Astrocyte (in vitro differentiated cells and primary cell): ENCODE results near the gene TEDC2. TPM values are rescaled to one million over a fixed set of nuclear protein-coding genes. Genes with fewer than 3 reads are reported as not detected.

Source experiments
- DNase-seq: peaks from one replicate; pipeline ENCODE4 v3.0.0-alpha.2; 2010; ENCODE audit warnings: low read depth
- FAIRE-seq: peaks from 2 replicates; lab custom pipeline; 2011; peaks lifted over from hg19 to GRCh38; lab: Jason Lieb, UNC
- H2AFZ ChIP-seq: 2 replicates; pipeline ENCODE4 v1.6.0; 2012; ENCODE audit warnings: low read depth, low read length, inconsistent platforms
- H3K27ac ChIP-seq: 2 replicates; pipeline ENCODE4 v1.5.1; 2011; ENCODE audit warnings: low read depth, low read length, inconsistent platforms
- H3K27me3 ChIP-seq: 2 replicates; pipeline ENCODE4 v1.6.0; 2011; ENCODE audit warnings: low read length, inconsistent platforms; ENCODE audit not compliant: insufficient read depth
- H3K36me3 ChIP-seq: 2 replicates; pipeline ENCODE4 v1.5.1; 2011; ENCODE audit warnings: low read length, inconsistent platforms; ENCODE audit not compliant: insufficient read depth
- H3K4me1 ChIP-seq: 2 replicates; pipeline ENCODE4 v1.5.1; 2011; ENCODE audit warnings: low read length, inconsistent platforms; ENCODE audit not compliant: insufficient read depth
- H3K4me2 ChIP-seq: 2 replicates; pipeline ENCODE4 v1.6.0; 2012; ENCODE audit warnings: low read length, inconsistent platforms
- H3K4me3 ChIP-seq: 2 replicates; pipeline ENCODE4 v1.5.1; 2011; ENCODE audit warnings: low read depth, mild to moderate bottlenecking, low read length, inconsistent platforms; ENCODE audit not compliant: insufficient read depth
- H3K79me2 ChIP-seq: 2 replicates; pipeline ENCODE4 v1.6.0; 2012; ENCODE audit warnings: mild to moderate bottlenecking, low read length, inconsistent platforms; ENCODE audit not compliant: insufficient read depth
- H3K9ac ChIP-seq: 2 replicates; pipeline ENCODE4 v1.6.0; 2012; ENCODE audit warnings: mild to moderate bottlenecking, low read length, inconsistent platforms
- H3K9me3 ChIP-seq: 2 replicates; pipeline ENCODE4 v1.5.1; 2012; ENCODE audit warnings: low read depth, mild to moderate bottlenecking, low read length, inconsistent platforms; ENCODE audit not compliant: insufficient read depth
- H4K20me1 ChIP-seq: 2 replicates; pipeline ENCODE4 v1.6.0; 2012; ENCODE audit warnings: low read length, inconsistent platforms; ENCODE audit not compliant: insufficient read depth
- H3K27ac Mint-ChIP-seq: one replicate; pipeline ENCODE4 v1.8.0; 2021; ENCODE audit warnings: mild to moderate bottlenecking, mixed read lengths; ENCODE audit not compliant: unreplicated experiment
- H3K27me3 Mint-ChIP-seq: one replicate; pipeline ENCODE4 v1.8.0; 2021; ENCODE audit warnings: low read depth, mixed read lengths; ENCODE audit not compliant: unreplicated experiment
- H3K36me3 Mint-ChIP-seq: one replicate; pipeline ENCODE4 v1.8.0; 2021; ENCODE audit warnings: low read depth, mixed read lengths; ENCODE audit not compliant: unreplicated experiment
- H3K4me1 Mint-ChIP-seq: one replicate; pipeline ENCODE4 v1.8.0; 2021; ENCODE audit warnings: low read depth, mixed read lengths; ENCODE audit not compliant: unreplicated experiment
- H3K4me3 Mint-ChIP-seq: one replicate; pipeline ENCODE4 v1.8.0; 2021; ENCODE audit warnings: mild to moderate bottlenecking, moderate library complexity, mixed read lengths; ENCODE audit not compliant: unreplicated experiment
- H3K9me3 Mint-ChIP-seq: one replicate; pipeline ENCODE4 v1.8.0; 2021; ENCODE audit warnings: mild to moderate bottlenecking, mixed read lengths; ENCODE audit not compliant: unreplicated experiment
- EZH2 ChIP-seq: IDR thresholded peaks from 2 replicates; pipeline ENCODE4 v1.6.1; 2012; ENCODE audit warnings: mild to moderate bottlenecking, low read length, inconsistent platforms; ENCODE audit not compliant: insufficient read depth
- total RNA-seq: library from RNA; stranded (reverse); gene quantifications from 2 replicates; pipeline ENCODE4 v1.2.1, GENCODE V29; 2021
- TF ChIP-seq, protein P1 (sequence below): IDR thresholded peaks from 2 replicates; pipeline ENCODE4 v1.5.1; 2011; ENCODE audit warnings: low read depth, mild to moderate bottlenecking, inconsistent platforms, low read length, moderate library complexity; ENCODE audit not compliant: insufficient read depth

The TEDC2 gene
- total RNA-seq, 1 donor from 2014 or later: 6.0 TPM

- Mint-ChIP-seq H3K27ac (peak overlapping the region; percentile 75), H3K4me3 (peak overlapping the region; percentile 82), H3K4me1 (peaks cover 6% of the 10 kb centered on the region), H3K9me3 (no peaks in the 10 kb centered on the region), H3K27me3 (peaks cover 20% of the 10 kb centered on the region), H3K36me3 (no peaks in the 10 kb centered on the region)
- H3K27me3 ChIP-seq: peaks cover under 1% of the 10 kb centered on the region
- TF ChIP-seq EZH2: no peak
- TF ChIP-seq, protein P1, sequence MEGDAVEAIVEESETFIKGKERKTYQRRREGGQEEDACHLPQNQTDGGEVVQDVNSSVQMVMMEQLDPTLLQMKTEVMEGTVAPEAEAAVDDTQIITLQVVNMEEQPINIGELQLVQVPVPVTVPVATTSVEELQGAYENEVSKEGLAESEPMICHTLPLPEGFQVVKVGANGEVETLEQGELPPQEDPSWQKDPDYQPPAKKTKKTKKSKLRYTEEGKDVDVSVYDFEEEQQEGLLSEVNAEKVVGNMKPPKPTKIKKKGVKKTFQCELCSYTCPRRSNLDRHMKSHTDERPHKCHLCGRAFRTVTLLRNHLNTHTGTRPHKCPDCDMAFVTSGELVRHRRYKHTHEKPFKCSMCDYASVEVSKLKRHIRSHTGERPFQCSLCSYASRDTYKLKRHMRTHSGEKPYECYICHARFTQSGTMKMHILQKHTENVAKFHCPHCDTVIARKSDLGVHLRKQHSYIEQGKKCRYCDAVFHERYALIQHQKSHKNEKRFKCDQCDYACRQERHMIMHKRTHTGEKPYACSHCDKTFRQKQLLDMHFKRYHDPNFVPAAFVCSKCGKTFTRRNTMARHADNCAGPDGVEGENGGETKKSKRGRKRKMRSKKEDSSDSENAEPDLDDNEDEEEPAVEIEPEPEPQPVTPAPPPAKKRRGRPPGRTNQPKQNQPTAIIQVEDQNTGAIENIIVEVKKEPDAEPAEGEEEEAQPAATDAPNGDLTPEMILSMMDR: no peak
- no peak overlapping the region for H2AFZ ChIP-seq
- H3K9ac ChIP-seq: no peak overlapping the region
- peaks cover 3% of the 10 kb centered on the region for H3K36me3 ChIP-seq
- H3K79me2 ChIP-seq: peaks cover 32% of the 10 kb centered on the region
- no peak overlapping the region for H3K27ac ChIP-seq
- FAIRE-seq (no peak), DNase-seq (no peak)
- H3K4me3 ChIP-seq: no peak overlapping the region
- peaks cover 11% of the 10 kb centered on the region for H3K4me1 ChIP-seq
- H3K9me3 ChIP-seq: no peaks in the 10 kb centered on the region
- H3K4me2 ChIP-seq: no peak overlapping the region
- peaks cover 14% of the 10 kb centered on the region for H4K20me1 ChIP-seq
Observed at GRCh38 chr16:2427526-2427925, 32.4 kb upstream of the TEDC2 start.

- Histone ChIP-seq H3K36me3 (peaks cover 6% of the 10 kb centered on the region), H3K9ac (peak overlapping the region; percentile 86), H3K4me2 (peak overlapping the region; percentile 93), H3K27ac (peak overlapping the region; percentile 68), H4K20me1 (peaks cover 15% of the 10 kb centered on the region), H3K4me1 (peaks cover 11% of the 10 kb centered on the region), H3K27me3 (no peaks in the 10 kb centered on the region), H2AFZ (peak overlapping the region; percentile 100), H3K79me2 (peaks cover 39% of the 10 kb centered on the region), H3K4me3 (peak overlapping the region; percentile 70), H3K9me3 (no peaks in the 10 kb centered on the region)
- TF ChIP-seq, protein P1: no peak
- no peak for TF ChIP-seq EZH2
- no peak for DNase-seq
- Mint-ChIP-seq H3K27me3 (peaks cover 20% of the 10 kb centered on the region), H3K9me3 (no peaks in the 10 kb centered on the region), H3K4me3 (peak overlapping the region; percentile 82), H3K4me1 (peaks cover 6% of the 10 kb centered on the region), H3K36me3 (no peaks in the 10 kb centered on the region), H3K27ac (no peak overlapping the region)
- FAIRE-seq: no peak
Observed at GRCh38 chr16:2428051-2428783, 31.7 kb upstream of the TEDC2 start.

GRCh38 chr16:2428784-2429033 is 31.2 kb upstream of the TEDC2 start:
- H3K27ac Mint-ChIP-seq: no peak overlapping the region
- Histone ChIP-seq H3K27ac (peak overlapping the region; percentile 68), H3K9ac (peak overlapping the region; percentile 86), H3K9me3 (no peaks in the 10 kb centered on the region), H3K4me1 (peaks cover 11% of the 10 kb centered on the region), H2AFZ (peak overlapping the region; percentile 100), H3K4me3 (peak overlapping the region; percentile 70), H3K36me3 (peaks cover 6% of the 10 kb centered on the region), H4K20me1 (peaks cover 15% of the 10 kb centered on the region), H3K79me2 (peaks cover 42% of the 10 kb centered on the region), H3K27me3 (no peaks in the 10 kb centered on the region), H3K4me2 (peak overlapping the region; percentile 93)
- H3K4me3 Mint-ChIP-seq: peak overlapping the region; percentile 82
- FAIRE-seq (no peak), DNase-seq (no peak)
- peaks cover 20% of the 10 kb centered on the region for H3K27me3 Mint-ChIP-seq
- TF ChIP-seq EZH2: no peak
- TF ChIP-seq, protein P1: no peak
- peaks cover 1% of the 10 kb centered on the region for H3K36me3 Mint-ChIP-seq
- peaks cover 6% of the 10 kb centered on the region for H3K4me1 Mint-ChIP-seq
- no peaks in the 10 kb centered on the region for H3K9me3 Mint-ChIP-seq
